HT1080 (cell line): ENCODE results near the gene TBK1. TPM values are rescaled to one million over a fixed set of nuclear protein-coding genes. Genes with fewer than 3 reads are reported as not detected.

ENCODE experiments used
- DNase-seq: peaks from one replicate; pipeline ENCODE4 v3.0.0-alpha.2; 2015; ENCODE audit warnings: low read depth
- polyA plus RNA-seq, 2 experiments: library from polyadenylated mRNA; depleted of rRNA; stranded (reverse); fragments of >200 nt; gene quantifications; 2 replicates each; pipeline ENCODE4 v1.2.3, GENCODE V29; 2015
- total RNA-seq: library from RNA; depleted of rRNA; stranded (reverse); fragments of >200 nt; shearing (Covaris generic); gene quantifications from 2 replicates; pipeline ENCODE4 v1.2.3, GENCODE V29; 2014; rRNA removed

Gene TBK1
- 23.1 and 24.5 TPM in 2 replicates for total RNA-seq
- 23.7 and 26.1 TPM in 2 replicates for polyA plus RNA-seq (2015; cell fraction: cytosol; rRNA removed)
- 48.3 and 60.4 TPM in 2 replicates for polyA plus RNA-seq (2015; cell fraction: nucleus; rRNA removed)

DNA sequence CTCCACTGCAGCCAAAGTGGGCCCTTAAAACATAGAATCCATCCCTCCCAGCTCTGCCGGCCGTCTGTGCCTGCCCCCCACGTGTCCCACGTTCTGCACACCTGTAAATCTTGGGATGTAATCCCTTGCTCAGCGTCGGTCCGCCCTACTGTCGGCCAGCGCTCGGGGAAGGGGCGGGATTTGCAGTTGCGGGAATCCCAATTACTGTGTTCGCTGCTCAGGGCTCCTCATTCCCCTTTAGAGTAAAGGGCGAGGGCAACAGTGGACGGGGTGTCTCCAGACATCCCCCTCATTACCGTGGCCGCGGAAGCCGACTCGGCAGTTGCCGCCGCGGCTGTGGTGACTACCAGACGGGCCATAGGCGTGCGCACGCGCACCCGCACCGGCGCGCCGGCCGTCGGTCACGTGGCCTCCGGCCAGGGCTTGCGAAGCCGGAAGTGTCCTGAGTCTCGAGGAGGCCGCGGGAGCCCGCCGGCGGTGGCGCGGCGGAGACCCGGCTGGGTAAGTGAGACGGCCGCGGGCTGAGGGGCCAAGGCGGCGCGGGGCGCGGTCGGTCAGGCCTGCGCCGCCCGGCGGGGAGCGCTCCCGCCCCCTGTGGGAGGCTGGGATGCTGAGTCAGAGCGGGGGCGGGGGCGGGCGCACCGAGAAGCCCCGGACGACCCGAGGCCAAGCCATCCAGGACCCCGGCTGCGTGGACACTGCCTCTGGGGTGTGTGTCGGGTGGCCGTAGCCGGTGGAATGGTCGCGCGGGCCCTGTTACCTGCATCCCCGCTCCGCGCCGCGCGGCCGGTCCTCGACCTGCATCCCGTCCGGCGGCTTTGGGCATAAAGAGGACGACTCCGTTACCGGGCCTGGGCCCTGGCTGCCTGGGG, at the start of gene TBK1:
TBK1 (plus strand) TSS at position 434 of the 872 bp plus-strand sequence. CDS start 3,751 bp downstream, outside the sequence.
- DNase-seq = peak; percentile 84

DNA sequence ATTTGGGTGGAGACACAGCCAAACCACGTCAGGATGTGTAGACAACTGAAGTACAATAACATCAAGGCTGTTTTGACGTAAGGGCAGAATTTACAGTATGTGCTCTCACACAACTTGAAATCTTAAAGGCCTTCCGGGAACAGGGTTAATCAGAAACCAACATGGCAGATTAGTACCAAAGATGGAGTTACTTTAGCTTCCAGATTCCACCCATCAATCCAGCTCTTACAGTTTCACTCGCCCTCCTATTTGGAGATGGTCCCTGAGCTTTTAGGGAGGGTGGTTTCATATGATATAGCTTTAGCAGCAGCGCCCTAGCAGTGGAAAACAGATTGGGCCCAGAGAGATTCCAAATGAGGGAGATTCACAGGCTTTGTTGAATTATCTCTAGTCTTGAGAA, 49.7 kb upstream of the TBK1 start:
- no peak for DNase-seq

DNA sequence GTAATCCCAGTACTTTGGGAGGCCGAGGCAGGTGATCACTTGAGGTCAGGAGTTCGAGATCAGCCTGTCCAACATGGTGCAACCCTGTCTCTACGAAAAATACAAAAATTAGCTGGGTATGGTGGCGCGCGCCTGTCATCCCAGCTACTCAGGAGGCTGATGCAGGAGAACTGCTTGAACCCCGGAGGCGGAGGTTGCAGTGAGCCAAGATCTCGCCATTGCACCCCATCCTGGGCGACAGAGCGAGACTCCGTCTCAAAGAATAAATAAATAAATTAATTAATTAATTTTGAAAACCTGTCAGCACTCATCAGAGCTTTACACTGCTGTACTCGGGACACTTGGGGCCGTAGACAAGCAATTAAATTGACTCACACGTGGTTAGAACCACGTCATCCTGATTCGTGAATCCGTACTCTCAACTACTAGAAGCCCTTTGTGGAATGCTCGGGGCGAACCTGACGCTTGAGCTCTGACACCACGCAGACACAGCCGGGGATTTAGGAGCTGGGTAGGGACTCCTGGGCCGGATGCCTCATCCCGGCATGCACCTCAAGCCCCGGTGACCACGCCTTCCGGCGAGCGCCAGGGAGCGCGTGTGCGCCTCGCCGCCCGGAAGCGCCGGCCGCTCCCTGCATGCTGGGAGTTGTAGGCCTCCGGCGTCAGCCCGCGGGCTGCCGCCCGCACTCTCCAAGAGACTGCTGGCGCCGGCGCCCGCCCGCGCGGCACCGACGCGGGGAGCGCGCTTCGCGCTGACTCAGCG, 48.0 kb upstream of the TBK1 start, which contains the start of gene XPOT:
XPOT (plus strand) TSS at position 686 of the 763 bp plus-strand sequence. CDS start 5,644 bp downstream, outside the sequence.
- peak; percentile 98 for DNase-seq

DNA sequence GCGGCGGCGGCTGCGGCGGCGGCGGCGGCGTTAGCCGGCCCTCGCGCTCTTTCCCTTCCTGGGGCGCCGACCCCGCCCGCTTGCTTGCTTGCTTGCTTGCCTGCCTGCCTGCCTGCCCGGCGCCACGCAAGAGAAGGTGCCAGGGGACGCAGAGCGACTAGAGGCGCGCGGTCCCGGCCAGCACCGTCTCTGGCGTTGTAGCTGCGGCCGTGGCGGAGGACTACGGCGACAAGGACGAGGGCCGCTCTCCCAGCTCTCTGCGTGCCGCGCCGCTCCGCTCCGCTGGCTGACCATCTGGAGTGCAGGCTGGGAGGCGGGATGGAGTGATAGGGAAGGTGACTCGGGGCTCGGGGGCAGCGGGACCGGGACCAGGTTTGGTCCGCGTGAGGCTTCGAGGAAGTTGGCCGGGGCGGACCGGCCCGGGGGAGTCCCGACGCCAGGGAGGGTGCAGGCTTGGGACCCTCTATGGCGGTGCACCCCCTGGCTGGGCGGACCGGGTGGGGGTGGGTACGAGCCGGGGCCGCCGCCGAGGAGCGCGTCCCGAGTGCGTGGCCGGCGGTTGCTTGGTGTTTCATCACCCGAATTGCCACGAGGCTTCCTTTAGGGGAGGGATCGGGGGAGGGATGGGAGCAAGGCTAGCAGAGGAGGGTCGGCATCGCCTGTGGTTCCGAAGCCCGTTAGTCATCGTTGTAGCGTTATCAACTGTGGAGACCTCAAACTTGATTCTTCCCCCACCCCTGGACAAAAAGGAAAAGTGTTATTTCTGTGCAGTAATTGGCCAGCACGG, 47.3 kb upstream of the TBK1 start:
- peak; percentile 71 for DNase-seq

DNA sequence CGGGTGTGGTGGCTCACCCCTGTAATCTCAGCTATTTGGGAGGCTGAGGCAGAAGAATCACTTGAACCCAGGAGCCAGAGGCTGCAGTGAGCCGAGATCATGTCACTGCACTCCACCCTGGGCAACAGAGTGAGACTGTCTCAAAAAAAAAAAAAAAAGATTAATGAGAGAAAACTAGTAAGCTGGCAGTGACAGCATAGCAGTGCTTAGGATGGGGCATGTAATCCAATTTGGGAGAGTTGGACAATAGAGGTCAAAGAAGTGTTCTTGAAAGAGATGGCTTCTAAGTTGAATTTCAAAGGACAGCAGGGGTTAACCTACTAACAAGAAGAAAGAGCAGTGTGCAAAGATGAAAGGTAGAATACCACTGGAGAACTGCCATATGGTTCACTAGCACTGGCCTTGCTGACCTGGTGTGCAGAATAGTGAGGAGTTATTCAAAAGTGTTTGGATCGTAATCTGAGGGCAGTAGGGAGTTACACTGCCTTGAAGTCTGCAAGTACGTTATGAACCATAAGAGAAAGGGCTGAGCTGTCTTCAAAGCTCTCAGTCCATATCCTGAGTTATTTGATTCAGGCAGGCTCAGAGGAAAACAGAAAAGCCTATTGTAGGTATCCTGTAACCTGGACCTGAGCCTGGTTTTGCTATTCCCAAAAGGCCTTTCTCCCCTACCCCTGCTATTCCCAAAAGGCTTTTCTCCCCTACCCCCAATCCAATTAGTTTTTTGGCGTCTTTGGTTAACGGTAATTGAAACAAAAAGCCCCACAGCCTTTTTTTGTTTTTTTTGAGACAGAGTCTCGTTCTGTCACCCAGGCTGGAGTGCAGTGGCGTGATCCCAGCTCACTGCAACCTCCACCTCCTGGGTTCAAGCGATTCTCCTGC, 44.3 kb upstream of the TBK1 start:
- no peak for DNase-seq

DNA sequence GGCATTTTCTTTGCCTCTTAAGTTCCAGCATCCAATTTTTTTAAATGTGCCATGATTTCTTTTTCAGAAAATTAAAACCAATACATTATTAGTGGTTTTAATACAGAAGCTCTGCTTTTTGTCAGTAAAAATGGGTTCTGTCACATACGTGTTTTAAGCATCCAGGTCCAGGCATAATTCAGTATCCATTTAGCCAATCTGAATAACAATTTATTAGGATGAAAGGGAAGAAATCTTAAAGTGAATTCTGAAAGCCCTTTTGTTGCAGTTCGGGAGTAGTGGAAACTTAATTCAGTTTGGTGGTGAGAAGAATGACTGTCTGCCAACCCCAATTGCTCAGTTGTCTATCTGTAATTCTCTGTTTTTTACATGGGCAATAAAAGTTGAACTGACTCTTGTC, 40.5 kb upstream of the TBK1 start:
- DNase-seq = no peak

DNA sequence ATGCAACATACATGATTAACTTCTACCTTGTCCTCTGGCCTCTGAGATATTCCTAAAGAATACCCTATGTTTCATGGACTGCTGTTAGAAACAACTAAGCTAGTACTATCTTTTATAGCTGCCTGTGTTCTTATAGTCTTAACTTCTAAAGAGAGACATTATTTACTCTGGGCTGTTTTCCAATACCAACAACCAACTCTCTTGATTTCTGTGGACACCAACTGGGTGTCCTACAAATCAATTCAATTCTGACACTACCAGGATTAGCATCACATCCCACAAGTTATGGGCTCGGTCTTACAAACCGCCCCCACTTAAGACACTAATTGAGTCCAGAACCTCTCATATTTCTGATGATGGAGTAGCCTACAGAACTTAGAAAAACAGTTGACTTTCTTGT, 39.5 kb upstream of the TBK1 start:
- no peak for DNase-seq

DNA sequence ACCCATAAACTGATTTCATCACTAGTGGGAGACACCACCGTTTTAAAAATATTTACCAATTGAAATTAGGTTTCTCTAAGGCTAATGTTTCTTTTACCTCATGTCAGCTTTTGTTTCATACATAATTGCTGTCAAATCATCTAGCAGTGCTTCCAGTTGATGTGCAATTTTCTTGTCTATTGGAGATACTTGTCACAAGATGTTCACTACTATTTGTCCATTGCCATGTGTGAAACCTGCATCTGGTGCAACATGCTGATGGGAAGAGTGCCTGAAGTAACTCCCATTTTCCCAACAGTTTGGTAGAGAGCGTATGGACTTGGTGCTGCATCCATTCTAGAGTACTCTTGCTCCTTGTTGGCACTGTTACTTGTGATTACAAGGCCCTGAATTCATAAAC, 38.0 kb upstream of the TBK1 start:
- DNase-seq = no peak

DNA sequence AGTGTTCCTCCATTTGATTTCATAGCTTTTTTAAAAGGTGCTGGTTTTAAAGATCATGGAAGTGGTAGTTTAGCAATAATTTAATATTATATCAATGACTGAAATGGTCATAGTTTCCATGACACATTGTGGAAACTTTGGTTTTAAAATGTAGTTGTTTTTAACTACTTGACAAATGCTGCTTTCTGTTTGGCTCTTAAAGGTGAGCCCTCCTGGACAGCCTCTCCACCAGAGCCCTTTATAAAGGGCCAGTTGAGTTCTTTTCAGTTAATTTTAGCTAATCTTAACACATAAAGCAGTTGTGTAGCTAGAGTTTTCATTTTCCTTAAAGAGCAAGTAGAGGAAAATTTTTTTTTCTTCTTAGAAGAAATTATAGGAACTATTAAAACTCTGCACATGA, 33.7 kb upstream of the TBK1 start:
- DNase-seq = no peak

DNA sequence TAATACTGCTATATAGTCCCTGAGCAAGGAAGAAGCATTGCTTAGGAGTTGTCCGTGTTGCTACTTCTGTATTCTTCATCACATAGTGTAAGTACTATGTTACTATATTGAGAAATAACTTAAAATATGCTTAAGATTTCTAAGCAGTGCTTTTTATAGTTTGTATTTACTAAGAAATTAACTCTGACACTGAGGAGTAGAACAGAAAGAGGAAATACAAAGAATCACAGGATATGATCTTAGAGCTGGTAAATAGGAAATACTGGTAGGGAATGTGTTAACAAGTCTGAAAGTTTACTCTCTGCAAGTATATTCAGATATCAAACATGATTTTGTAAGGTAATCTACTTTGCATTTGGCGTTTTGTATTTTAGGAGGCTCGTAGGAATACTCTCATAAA, 32.2 kb upstream of the TBK1 start:
- no peak for DNase-seq

DNA sequence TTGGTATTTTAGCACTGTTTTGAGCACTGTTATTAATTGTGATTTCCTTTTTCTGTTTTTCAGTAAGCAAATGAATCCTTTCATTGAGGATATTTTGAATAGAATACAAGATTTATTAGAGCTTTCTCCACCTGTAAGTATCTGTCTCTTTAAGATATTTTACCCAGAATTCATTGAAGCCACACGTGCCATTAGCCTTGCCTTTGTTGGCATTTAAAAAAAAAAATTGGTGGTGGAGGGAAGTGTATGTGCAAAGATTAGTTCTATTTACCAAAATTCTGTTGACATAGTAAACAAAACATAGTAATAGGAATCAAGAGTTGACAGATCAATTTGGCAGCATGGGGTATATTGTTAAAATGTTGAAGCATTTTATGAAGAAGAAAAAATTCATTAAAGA, 23.9 kb upstream of the TBK1 start:
- DNase-seq = no peak

DNA sequence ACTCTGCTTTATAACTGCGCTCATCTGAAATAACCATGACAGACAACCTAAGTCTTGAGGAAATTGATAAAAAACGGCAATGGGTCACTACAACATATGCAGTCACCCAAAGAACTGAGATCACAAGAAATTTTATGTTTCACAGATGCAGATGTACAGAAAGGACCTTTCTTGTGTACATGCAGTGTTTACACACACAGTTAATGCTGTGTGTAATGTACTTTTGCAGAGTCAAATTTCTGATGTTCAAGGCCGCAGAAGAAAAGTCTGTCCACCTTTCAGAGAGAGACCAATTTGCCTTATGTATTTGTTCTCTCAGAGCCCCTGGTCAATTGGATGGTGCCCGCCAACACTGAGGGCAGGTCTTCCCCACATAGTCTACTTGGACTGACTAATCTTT, 23.0 kb upstream of the TBK1 start:
- DNase-seq = no peak

DNA sequence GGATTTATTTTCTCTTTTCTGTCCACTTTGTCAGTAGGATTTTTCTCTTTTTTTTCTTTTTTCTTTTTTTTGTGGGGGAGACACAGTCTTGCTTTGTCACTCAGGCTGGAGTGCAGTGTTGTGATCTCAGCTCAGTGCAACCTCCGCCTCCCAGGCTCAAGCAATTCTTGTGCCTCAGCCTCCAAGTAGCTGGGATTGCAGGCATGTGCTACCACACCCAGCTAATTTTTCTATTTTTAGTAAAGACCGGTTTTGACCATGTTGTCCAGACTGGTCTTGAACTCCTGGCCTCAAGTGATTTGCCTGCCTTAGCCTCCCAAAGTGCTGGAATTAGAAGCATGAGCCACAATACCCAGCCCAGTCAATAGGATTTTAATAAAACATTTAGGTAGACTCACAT, 21.0 kb upstream of the TBK1 start:
- DNase-seq = no peak

DNA sequence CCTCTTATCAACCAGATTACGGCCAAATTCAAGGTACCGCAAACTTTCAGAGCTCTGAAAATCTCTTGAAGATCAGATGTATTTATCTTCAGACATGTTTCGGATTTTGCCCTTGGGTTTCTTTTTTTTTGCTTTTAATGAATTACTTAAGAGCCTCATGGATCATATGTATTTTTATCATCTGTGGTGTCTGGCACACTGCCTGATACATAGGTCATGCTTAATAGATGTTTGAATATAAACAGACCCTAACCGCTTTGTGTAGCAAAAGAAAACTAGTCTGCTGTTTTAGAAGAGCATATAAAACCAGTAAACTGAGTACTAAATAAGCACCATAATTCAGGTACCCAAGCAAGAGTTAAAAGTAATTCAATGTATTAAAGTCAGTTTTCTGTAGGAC, 20.1 kb upstream of the TBK1 start:
- DNase-seq = no peak

DNA sequence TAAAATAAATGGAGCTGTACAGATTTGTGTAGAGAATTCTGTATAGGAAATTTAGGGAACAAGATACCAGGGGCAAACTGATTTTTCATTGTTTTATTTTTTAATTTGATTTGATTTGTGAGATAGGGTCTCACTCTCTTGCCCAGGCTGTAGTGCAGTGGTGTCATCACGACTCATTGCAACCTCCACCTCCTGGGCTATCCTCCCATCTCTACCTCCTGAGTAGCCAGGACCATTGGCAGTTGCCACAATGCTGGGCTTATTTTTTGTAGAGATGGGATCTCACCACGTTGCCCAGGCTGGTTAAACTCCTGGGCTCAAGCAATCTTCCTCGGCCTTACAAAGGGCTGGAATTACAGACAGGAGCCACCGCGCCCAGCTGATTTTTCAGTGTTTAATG, 18.0 kb upstream of the TBK1 start:
- DNase-seq = no peak

DNA sequence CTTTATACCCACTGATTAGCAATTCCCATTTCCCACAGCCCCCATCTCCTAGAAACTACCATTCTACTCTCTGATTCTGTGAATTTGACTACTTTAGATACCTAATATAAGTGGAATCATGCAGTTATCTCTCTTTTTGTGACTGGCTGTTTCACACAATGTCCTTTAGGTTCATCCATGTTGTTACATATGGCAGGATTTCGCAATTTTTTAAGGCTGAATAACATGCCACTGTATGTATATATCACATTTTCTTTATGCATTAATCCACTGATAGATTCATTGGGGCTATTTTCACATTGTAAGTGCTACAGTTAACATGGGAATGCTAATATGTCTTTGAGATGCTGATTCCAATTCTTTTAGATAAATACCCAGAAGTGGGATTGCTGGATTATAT, 11.8 kb upstream of the TBK1 start:
- no peak for DNase-seq

DNA sequence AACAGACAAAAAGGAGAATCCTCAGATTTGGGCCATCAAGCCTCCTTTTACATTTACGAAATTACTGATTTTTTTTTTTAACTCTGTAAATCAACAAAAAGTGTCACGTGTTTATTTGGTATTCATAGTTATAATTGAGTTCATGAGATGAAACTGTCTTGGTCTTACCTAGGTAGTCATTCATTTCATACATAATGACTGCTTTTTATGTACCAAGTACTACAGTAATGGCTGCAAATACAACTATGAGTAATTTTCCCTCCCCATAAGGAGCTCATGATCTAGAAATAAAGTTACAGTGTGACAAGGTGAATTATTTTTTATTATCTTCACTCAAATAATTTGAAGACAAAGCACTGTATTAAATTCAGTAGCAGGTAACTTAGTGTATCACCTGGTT, 6.4 kb upstream of the TBK1 start:
- no peak for DNase-seq

DNA sequence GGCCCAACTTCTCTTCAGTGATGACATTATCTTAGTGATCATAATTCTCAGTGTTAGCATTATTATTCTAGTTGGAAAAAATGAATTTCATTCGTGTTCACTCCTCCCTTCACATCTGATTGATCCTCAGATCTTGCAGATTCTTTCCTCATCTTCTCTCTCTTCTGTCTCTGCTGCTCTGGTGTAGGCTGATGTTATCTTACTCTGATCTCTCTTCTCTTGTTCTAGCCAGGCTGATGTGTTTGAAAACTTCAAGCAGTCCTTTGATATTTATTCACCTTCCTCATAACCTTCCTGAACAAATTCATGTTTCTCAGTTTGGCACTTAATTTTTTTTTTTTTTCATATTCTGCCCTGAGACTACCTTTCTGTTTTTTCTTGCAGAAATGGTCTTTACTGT, 5.6 kb upstream of the TBK1 start:
- no peak for DNase-seq

DNA sequence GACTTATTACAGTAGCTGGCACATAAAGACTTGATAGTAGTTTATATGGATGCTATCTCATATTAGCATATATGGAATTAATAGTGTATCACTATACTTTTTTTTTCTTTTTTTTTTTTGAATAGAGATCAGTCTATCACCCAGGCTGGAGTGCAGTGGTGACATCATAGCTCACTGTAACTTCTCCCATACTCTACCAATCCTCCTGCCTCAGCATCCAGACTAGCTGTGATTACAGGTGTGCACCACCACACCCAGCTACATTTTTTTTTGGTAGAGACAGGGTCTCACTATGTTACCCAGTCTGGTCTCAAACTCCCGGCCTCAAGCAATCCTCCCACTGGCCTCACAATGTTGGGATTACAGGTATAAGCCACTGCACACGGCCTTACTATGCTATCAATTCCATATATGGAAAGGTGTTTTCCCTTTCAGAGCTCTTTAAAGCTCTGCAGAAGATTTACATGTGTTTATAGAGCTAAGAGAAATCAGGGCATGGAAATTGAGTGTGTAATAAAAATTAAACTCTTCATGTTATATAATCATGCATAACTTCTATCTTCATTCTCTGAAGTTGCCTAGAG, 1.8 kb upstream of the TBK1 start:
- peak; percentile 4 for DNase-seq
